GM23338 (cell line): ENCODE data around the gene MCOLN2.

ENCODE experiments used
- CREB1 ChIP-seq: fragments of 250-450 bp; sonication (Bioruptor Pico); IDR thresholded peaks from 2 replicates; pipeline ENCODE4 v1.5.0; 2020; ENCODE audit warnings: low read depth, mild to moderate bottlenecking, moderate library complexity
- CTCF ChIP-seq, 2 experiments: fragments of 200-600 bp in 1 of 2; sonication (generic) in 1 of 2; conservative IDR thresholded peaks; 2 replicates each; pipeline versions ENCODE4 v1.5.1 to v1.6.1; 2016 to 2017; ENCODE audit warnings: antibody characterized with exemption in 2 of 2, low read depth in 2 of 2, mild to moderate bottlenecking in 2 of 2, moderate library complexity in 1 of 2
- EZH2phosphoT487 ChIP-seq: fragments of 200-600 bp; sonication (generic); IDR thresholded peaks from one replicate; pipeline ENCODE4 v1.8.1; 2018; ENCODE audit warnings: antibody characterized with exemption; ENCODE audit not compliant: unreplicated experiment
- JUNB ChIP-seq: IDR thresholded peaks from one replicate; pipeline ENCODE4 v1.6.1; 2016; ENCODE audit warnings: antibody characterized with exemption; ENCODE audit not compliant: unreplicated experiment
- POLR2AphosphoS5 ChIP-seq: IDR thresholded peaks from 2 replicates; pipeline ENCODE4 v1.6.1; 2016; ENCODE audit warnings: antibody characterized with exemption, low read depth
- ZNF114 ChIP-seq: fragments of 250-450 bp; sonication (Bioruptor Pico); IDR thresholded peaks from 2 replicates; pipeline ENCODE4 v1.5.0; 2020; ENCODE audit warnings: mild to moderate bottlenecking, moderate library complexity

GRCh38 chr1:84876353-84876752, 120.6 kb downstream of the MCOLN2 start:
- no peak for TF ChIP-seq CREB1 (CRISPR knock-in tag)
- TF ChIP-seq CTCF (conservative IDR thresholded peaks at IDR 0.05; ENCODE audit: low read depth in 2 of 2), result no peak
- no peak for TF ChIP-seq EZH2phosphoT487
- TF ChIP-seq JUNB, result no peak
- no peak for TF ChIP-seq POLR2AphosphoS5
- TF ChIP-seq ZNF114 (CRISPR knock-in tag), result no peak
